Pancreas (tissue), 10 donors: ENCODE data around the gene TCAF1. TPM values are rescaled to one million over a fixed set of nuclear protein-coding genes. Genes with fewer than 3 reads are reported as not detected.
A peak's percentile ranks its signal among the peaks of the same experiment; 100 is the strongest.
"Not testable (repeated sequence)": the region's sequence is repeated elsewhere in the genome, so short reads cannot be mapped to it uniquely, and the experiment has no call there.

Experiments
- ATAC-seq, 4 donors: fragments of 200-7000 bp; cut with Tn5 transposase; one replicate each; pipeline versions ENCODE4 v1.8.0 to v1.9.1; 2020; ENCODE audit warnings: mild to moderate bottlenecking in 4 of 4, moderate library complexity in 4 of 4
- DNase-seq, 6 donors: peaks; one replicate each; pipeline ENCODE4 v3.0.0-alpha.2; 2020
- FAIRE-seq: peaks from 2 replicates; lab custom pipeline; 2012; peaks lifted over from hg19 to GRCh38; lab: Jason Lieb, UNC
- H3K27ac ChIP-seq, 4 donors: fragments of 200-600 bp; sonication (generic); 1 replicate in 3 of 4; 2 replicates in 1 of 4; pipeline versions ENCODE4 v1.5.0 to v1.8.0; 2020
- H3K27me3 ChIP-seq, 4 donors: fragments of 200-600 bp; one replicate each; pipeline ENCODE4 v1.8.0; 2021
- H3K36me3 ChIP-seq, 3 donors: fragments of 200-600 bp; sonication (generic) in 1 of 3; one replicate each; pipeline versions ENCODE4 v1.5.0 to v1.8.0; 2020 to 2021
- H3K4me1 ChIP-seq, 3 donors: fragments of 200-600 bp; one replicate each; pipeline ENCODE4 v1.8.0; 2021
- H3K4me3 ChIP-seq, 4 donors: fragments of 200-600 bp; sonication (generic) in 2 of 4; one replicate each; pipeline versions ENCODE4 v1.5.0 to v1.8.0; 2020 to 2021
- H3K9me3 ChIP-seq, 4 donors: fragments of 200-600 bp; one replicate each; pipeline ENCODE4 v1.8.0; 2021
- WGBS, 2 donors: extraction: QIAGEN DNeasy Blood & Tissue Kit; methylation state at CpG; one replicate each; pipeline ENCODE4 v1.1.7; 2013; 5-methylcytosine and 5-hydroxymethylcytosine counted together
- intact Hi-C, 3 donors: fragments of 100-400 bp; cut with DNase I; formaldehyde crosslinking; loops; one replicate each; pipeline versions ENCODE4 v1.11.1 to v1.14.2; 2022
- polyA plus RNA-seq, 2 donors: library from polyadenylated mRNA; stranded (reverse); fragments of 200-250 nt; gene quantifications; one replicate each; pipeline ENCODE4 v1.2.3, GENCODE V29; 2013
- total RNA-seq, 6 donors: library from RNA; stranded (reverse); fragmentation: NEBNext Ultra II Directional in 4 of 6; extraction: Animal tissue kit (Norgen Biotek cat#: 25700) in 4 of 6; gene quantifications; one replicate each; pipeline versions ENCODE4 v1.2.1 to v1.2.4, GENCODE V29; 2021 to 2023
- donor health status: healthy with polysubstance abuse.
- donor health status: DM: no; HTN: no; CAD: no; lungs with moderate emphysema.
- donor health status: DM: no; HTN: no; CAD: no.
- donor health status: control.
- donor health status: control.
- donor health status: Bipolar disorder and iron deficiency.
- donor health status: DM: yes; HTN: yes; CAD: no.
- donor health status: DM: no; HTN: no; CAD: no.
- donor health status: DM: no; HTN: no; CAD: no.
- donor health status: DM: yes; HTN: yes; CAD: no.

Gene TCAF1
- total and polyA plus RNA-seq, 8 donors: 9.1 to 30.5 (median 19.2) TPM

- H3K4me1 ChIP-seq, DNase-seq, H3K9me3 ChIP-seq, H3K36me3 ChIP-seq, H3K4me3 ChIP-seq, H3K27me3 ChIP-seq, H3K27ac ChIP-seq, FAIRE-seq, intact Hi-C loops: not testable (repeated sequence)
- peak in 3 of 4 donors; percentile 31 to 51 (median 36) for ATAC-seq
- WGBS, 2 donors: no CpG with 5 or more reads among the region's 5 CpGs
Measured at GRCh38 chr7:143806664-143807071, 95.3 kb downstream of the TCAF1 start.

Other genes with a start within 250 kb of the TCAF1 start
- under 1 TPM in 4 of 6 donors, not detected in 2; 0.12 to 0.38 (median 0.22) TPM for gene CTAGE6, start 144.5 kb downstream of the TCAF1 start, total RNA-seq
- gene CTAGE6, start 144.5 kb downstream of the TCAF1 start, polyA plus RNA-seq: under 1 TPM; 0.16 to 0.34 TPM
- not detected for gene OR2F2, start 33.1 kb upstream of the TCAF1 start, total RNA-seq
- not detected for gene OR2F2, start 33.1 kb upstream of the TCAF1 start, polyA plus RNA-seq
- gene OR2F1, start 52.7 kb upstream of the TCAF1 start, total RNA-seq: not detected
- gene OR2F1, start 52.7 kb upstream of the TCAF1 start, polyA plus RNA-seq: not detected
- not detected for gene OR6B1, start 98.1 kb upstream of the TCAF1 start, total RNA-seq
- not detected for gene OR6B1, start 98.1 kb upstream of the TCAF1 start, polyA plus RNA-seq
- not detected for gene OR2A5, start 146.8 kb upstream of the TCAF1 start, total RNA-seq
- gene OR2A5, start 146.8 kb upstream of the TCAF1 start, polyA plus RNA-seq: not detected
- not detected for gene OR2A25, start 167.6 kb upstream of the TCAF1 start, total RNA-seq
- gene OR2A25, start 167.6 kb upstream of the TCAF1 start, polyA plus RNA-seq: under 1 TPM in 1 of 2 donors, not detected in 1; 0.12 TPM
- not detected for gene OR2A12, start 184.1 kb upstream of the TCAF1 start, total RNA-seq
- not detected for gene OR2A12, start 184.1 kb upstream of the TCAF1 start, polyA plus RNA-seq
- gene OR2A2, start 207.4 kb upstream of the TCAF1 start, total RNA-seq: not detected
- not detected for gene OR2A2, start 207.4 kb upstream of the TCAF1 start, polyA plus RNA-seq
- gene OR2A14, start 221.0 kb upstream of the TCAF1 start, total RNA-seq: not detected
- not detected for gene OR2A14, start 221.0 kb upstream of the TCAF1 start, polyA plus RNA-seq